GM12891 (cell line): Measurements from ENCODE around the gene PHLDB3.

Experiments used
- DNase-seq: peaks from one replicate; pipeline ENCODE4 v3.0.0; 2011; ENCODE audit warnings: low spot score; ENCODE audit not compliant: insufficient read length
- FAIRE-seq: peaks from 2 replicates; lab custom pipeline; 2011; peaks lifted over from hg19 to GRCh38; lab: Jason Lieb, UNC
- PAX5 ChIP-seq: IDR thresholded peaks from 2 replicates; pipeline ENCODE4 v1.6.1; 2011; ENCODE audit warnings: low read length, moderate library complexity, mild to moderate bottlenecking; ENCODE audit not compliant: insufficient read depth, severe bottlenecking
- POLR2A ChIP-seq: IDR thresholded peaks from 2 replicates; pipeline ENCODE4 v1.6.1; 2011; ENCODE audit warnings: low read depth, low read length, control low read depth
- POLR2AphosphoS5 ChIP-seq: IDR thresholded peaks from 2 replicates; pipeline ENCODE4 v1.6.1; 2011; ENCODE audit warnings: low read depth, low read length, control low read depth
- POU2F2 ChIP-seq: IDR thresholded peaks from 2 replicates; pipeline ENCODE4 v1.6.1; 2011; ENCODE audit warnings: low read depth, mild to moderate bottlenecking, control low read depth, low read length, moderate library complexity
- SPI1 ChIP-seq: IDR thresholded peaks from 2 replicates; pipeline ENCODE4 v1.6.1; 2011; ENCODE audit warnings: low read depth, low read length, control low read depth
- TAF1 ChIP-seq: IDR thresholded peaks from 2 replicates; pipeline ENCODE4 v1.6.1; 2011; ENCODE audit warnings: low read depth, low read length, control low read depth

The PHLDB3 gene

DNA sequence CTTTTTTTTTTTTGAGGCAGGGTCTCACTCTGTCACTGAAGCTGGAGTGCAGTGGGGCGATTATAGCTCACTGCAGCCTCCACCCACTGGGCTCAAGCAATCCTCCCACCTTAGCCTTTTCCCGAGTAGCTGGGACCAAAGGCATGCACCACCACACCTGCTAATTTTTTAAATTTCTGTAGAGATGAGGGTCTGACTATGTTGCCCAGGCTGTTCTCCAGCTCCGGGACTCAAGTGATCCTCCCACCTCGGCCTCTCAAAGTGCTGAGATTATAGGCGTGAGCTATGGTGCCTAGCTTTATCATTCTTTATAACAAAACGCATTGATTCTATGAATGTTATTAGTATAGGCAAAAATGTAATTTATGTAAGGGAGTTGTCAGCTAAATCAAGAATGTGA lies 21.3 kb downstream of the PHLDB3 start:
- FAIRE-seq (no peak), DNase-seq (no peak)
- TF ChIP-seq POU2F2 (no peak), POLR2A (no peak), POLR2AphosphoS5 (no peak), SPI1 (no peak), PAX5 (no peak), TAF1 (no peak)

DNA sequence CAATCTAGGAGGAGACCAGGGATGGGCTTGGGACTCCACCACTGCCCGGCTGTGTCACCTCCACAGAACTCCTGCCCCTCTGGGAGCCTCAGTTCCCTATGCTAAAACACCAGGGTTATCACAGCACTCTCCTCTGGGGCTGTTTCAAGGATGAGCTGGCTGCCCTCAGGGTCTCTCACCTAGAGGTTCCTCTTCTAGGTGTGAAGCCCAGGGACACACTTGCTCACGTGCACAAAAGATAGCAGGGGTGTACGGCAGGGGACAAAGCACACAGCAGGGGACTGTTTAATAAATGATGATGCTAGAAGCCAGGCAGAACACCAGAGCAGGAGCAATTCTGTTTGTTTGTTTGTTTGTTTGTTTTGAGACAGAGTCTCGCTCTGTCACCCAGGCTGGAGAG lies 22.4 kb downstream of the PHLDB3 start:
- no peak for DNase-seq
- no peak for TF ChIP-seq TAF1
- no peak for TF ChIP-seq SPI1
- no peak for TF ChIP-seq POU2F2
- no peak for TF ChIP-seq POLR2A
- no peak for TF ChIP-seq POLR2AphosphoS5
- no peak for TF ChIP-seq PAX5
- FAIRE-seq, result no peak

- no peak for DNase-seq
- TF ChIP-seq SPI1 (no peak), POLR2AphosphoS5 (no peak), PAX5 (no peak)
- no peak for FAIRE-seq
Measured at GRCh38 chr19:43481701-43482100, 22.8 kb downstream of the PHLDB3 start.

DNA sequence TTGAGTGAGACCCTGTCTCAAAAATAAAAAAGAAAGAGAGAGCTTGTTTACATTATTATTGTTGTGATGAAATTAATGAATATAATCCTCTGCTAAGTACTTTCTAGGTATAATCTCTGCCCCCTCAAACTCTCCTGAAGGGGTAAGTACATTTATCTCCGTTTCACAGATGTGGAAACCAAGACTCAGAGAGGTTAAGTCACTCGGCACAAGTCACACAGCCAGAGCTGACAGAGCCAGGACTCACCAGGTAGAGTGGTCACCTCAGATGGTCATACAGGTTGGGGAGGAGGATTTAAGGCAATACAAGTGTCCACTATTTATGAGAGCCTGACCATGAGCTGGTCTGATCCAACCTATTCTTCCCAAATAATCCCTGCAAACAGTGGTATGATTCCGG lies 24.0 kb downstream of the PHLDB3 start:
- no peak for DNase-seq
- no peak for FAIRE-seq
- TF ChIP-seq PAX5 (no peak), SPI1 (no peak), POU2F2 (no peak), POLR2A (no peak)

DNA sequence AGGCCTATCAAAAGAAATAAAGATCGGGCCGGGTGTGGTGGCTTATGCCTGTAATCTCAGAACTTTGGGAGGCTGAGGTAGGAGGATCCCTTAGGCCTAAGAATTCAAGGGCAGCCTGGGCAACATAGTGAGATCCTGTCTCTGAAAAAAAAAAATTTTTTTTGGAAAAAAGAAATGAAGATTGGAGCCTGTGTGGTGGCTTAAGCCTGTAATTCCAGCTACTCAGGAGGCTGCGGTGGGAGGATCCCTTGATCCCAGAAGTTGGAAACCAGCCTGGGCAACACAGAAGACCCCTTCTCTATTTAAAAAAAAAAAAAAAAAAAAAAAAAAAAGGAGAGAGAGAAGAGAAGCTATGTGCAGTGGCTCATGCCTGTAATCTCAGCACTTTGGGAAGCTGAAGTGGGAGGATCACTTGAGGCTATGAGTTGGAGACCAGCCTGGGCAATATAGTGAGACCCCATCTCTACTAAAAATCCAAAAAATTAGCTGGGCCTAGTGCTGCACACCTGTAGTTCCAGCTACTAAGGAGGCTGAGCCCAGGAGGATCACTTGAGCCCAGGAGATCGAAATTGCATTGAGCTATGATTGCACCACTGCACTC lies 24.5 kb downstream of the PHLDB3 start:
- DNase-seq (no peak), FAIRE-seq (no peak)
- TF ChIP-seq TAF1, result no peak
- no peak for TF ChIP-seq PAX5
- no peak for TF ChIP-seq POLR2AphosphoS5
- TF ChIP-seq POU2F2, result no peak
- no peak for TF ChIP-seq POLR2A
- TF ChIP-seq SPI1, result no peak

DNA sequence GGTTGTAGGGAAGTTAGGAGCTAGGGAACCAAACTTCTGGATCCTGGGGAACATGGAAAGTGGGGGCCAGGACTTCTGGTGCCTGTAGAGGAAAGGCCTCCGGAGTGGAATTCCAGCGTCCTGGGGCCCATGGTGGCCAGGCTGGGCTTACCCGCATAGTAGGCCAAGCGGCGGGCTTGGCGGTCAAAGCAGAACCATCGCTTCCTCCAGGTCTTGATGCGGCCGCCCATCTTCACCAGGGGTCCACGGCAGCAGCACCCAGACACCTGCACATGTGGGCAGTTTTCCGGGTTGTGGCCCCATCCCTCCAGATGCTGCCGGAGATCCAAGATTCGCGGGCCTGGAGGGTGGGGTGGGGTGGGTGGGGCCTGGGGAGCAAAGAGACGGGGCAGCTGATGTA lies 25.3 kb downstream of the PHLDB3 start:
- no peak for FAIRE-seq
- TF ChIP-seq SPI1 (no peak), POLR2AphosphoS5 (no peak), POU2F2 (no peak), TAF1 (no peak), PAX5 (no peak), POLR2A (no peak)
- DNase-seq, result no peak

GRCh38 chr19:43478323-43478722 lies 26.2 kb downstream of the PHLDB3 start:
- FAIRE-seq (no peak), DNase-seq (no peak)
- TF ChIP-seq POLR2A (no peak), SPI1 (no peak), POU2F2 (no peak), TAF1 (no peak), POLR2AphosphoS5 (no peak), PAX5 (no peak)

DNA sequence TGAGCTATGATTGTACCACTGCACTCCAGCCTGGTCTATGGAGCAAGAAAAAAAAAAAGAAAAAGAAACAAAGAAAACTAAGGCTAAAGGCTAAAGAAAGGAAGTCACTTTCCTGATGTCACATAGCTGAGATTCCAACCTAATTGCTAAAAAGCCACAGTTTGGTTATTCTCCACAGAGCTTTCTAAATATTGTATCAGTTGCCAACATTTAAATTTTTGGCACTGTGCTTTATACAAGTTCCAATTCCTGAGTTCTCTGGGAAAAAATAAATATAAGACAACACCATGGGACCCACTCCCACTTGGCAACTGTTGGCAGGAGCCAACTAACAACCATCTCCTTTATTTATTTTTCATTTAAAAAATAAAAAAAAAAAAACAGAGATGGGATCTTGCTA lies 27.9 kb downstream of the PHLDB3 start:
- FAIRE-seq (no peak), DNase-seq (no peak)
- TF ChIP-seq POU2F2 (no peak), PAX5 (no peak), POLR2A (no peak), POLR2AphosphoS5 (no peak), SPI1 (no peak), TAF1 (no peak)

- DNase-seq (peak; percentile 92), FAIRE-seq (peak; percentile 98)
- TF ChIP-seq POLR2A (0 out of 2 replicates have a peak, but pooled peaks have one; percentile 21), POU2F2 (no peak), PAX5 (no peak), POLR2AphosphoS5 (no peak), TAF1 (0 out of 2 replicates have a peak, but pooled peaks have one; percentile 13), SPI1 (peak; percentile 50)
Measured at GRCh38 chr19:43474986-43475705, 29.4 kb downstream of the PHLDB3 start.

DNA sequence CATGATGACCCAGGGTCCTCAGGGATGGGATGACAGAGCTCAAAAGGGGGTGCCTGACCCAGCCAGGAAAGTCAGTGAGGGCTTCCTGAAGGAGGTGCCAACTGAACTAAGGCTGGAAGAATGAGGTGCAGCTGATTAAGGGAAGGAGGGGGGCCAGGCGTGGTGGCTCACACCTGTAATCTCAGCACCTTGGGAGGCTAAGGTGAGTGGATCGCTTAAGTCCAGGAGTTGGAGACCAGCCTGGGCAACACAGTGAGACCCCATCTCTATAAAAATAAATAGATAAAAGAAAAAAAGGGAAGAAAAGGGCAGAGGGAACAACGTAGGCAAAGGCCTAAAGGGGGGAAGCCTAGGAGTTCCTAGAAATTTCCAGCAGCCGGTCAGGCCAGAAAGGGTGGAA lies 30.1 kb downstream of the PHLDB3 start:
- DNase-seq (no peak), FAIRE-seq (no peak)
- TF ChIP-seq POU2F2, result no peak
- no peak for TF ChIP-seq POLR2AphosphoS5
- no peak for TF ChIP-seq POLR2A
- TF ChIP-seq TAF1, result no peak
- TF ChIP-seq SPI1, result no peak
- TF ChIP-seq PAX5, result no peak
